Measurements from ENCODE around the gene SLC32A1.

The SLC32A1 gene

GRCh38 chr20:38755324-38755910 is 31.1 kb downstream of the SLC32A1 start:
- FAIRE-seq = no peak

GRCh38 chr20:38757145-38757775 is 33.0 kb downstream of the SLC32A1 start:
- no peak for FAIRE-seq

DNA sequence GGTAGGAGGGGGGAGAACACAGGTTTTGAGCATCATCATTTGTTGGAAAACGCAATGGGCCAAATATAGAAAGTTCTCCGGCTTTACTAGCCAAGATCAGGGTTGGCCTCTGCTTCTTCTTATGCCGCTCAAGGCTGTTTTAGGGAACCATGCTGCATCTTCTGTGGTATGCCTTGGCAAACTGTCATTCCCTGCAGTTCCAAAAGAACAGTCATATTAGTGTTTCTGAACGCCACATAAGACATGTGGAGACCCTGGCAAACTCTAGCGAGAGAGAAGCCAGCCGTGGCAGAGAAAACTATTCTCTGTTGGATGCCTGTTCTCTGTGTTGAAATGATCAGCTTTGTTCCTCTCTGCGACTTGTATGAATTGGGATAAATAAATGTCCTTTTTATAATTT is 34.8 kb downstream of the SLC32A1 start:
- FAIRE-seq = no peak

DNA sequence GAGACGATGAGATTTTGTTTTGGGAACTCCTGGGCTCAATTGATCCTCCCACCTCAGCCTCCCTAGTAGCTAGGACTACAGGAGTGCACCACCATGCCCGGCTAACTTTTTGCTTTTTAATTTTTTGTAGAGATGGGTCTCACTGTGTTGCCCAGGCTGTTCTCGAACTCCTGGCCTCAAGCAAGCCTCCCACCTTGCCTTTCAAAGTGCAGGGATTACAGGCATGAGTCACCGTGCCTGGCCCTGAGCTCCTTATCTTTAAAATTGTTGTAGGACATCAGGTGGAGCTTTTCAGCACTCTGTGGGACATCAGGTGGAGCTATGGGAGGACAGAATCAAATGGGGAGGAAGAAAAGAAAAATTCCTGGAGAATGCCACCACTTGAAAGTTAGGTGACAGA is 36.7 kb downstream of the SLC32A1 start:
- FAIRE-seq = no peak

GRCh38 chr20:38762174-38762573 is 37.9 kb downstream of the SLC32A1 start:
- FAIRE-seq = no peak

GRCh38 chr20:38763616-38764015 is 39.3 kb downstream of the SLC32A1 start:
- FAIRE-seq = no peak

DNA sequence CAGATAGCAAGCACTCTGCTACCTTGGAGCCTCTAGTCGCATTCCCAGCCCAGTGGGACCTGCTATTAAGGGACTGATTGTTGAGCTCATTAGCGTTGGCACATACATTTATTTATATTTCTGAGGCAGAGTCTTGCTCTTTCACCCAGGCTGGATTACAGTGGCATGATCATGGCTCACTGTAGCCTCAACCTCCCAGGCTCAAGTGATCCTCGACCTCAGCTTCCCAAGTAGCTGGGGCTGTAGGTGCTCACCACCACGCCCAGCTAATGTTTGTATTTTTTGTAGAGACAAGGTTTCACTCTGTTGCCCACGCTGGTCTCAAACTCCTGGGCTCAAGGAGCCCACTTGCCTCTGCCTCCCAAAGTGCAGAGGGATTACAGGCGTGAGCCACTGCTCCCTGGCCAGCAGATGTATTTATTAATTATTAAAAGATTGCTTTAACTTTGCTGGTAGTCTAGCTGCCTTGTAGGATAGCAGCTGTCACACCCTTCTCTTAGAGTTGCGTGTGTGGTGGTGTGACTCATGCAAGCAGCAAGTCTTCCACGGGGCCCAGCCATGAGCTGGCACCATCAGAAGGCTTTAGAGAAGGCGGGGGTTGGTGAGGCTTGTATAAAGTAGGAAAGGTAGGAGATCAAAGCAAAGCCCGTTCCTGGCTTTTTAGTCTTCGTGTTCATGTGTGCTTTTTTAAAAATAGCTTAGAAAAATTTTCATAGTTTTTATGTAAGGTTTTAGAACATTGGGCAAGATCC is 40.5 kb downstream of the SLC32A1 start:
- no peak for FAIRE-seq

DNA sequence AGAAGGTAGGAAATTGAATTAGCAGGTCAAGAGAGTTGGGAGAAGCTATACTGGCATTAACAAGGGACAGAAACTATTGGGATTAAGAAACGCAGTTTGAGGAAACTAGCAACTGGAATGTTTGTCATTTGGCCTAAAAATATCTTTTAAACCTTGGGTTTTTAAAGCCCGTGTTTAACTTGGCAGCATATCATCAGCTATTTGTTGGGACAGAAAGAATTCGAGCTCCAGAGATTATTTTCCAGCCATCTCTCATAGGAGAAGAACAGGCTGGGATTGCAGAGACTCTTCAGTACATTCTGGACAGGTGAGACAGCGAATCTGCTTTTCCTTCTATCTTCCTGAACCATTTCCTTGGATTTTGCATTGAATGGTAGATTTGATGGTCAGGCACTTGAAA is 41.8 kb downstream of the SLC32A1 start:
- FAIRE-seq = no peak

DNA sequence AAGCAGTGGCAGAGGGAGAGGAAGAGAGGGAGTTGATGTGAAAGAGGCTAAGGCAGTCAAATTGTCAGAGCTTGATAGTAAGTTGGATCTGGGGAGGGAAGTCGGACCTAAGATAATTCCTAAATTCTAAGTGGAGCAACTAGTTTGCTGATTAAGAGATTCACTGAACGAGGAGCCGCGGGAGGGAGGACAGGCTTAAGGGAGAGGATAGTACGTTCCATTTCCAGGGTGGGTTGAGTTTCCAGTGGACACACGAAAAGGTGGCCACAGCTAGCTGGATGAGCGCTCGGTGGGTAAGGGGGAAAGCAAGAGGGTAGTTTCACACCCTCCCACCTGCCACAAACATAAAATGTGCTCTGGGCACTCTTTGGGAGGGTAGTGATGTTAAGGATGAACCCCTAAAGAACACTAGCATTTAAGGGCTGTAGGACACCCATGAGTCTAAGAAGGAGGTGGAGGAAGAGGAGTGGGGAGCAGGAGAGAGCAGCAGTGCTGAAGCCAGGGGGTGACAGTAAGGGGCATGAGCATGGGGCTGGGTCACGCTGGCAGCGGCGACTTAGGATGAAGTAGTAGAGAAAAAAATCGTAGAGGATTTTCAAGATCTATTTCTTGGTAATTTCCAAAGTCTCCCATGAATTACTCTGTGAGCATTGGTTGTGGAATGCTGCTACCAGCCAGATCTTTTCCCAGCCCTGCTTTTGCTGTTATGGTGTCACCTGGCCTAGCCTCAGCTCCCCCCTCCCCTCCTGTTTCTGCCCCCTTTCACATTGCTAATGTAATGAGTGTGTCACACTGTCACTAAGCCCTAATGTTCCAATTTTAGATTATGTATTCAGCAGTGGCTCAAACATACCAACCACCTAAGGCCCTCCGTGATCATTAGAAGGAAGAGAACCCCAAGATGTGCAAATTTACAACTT is 45.4 kb downstream of the SLC32A1 start:
- FAIRE-seq = no peak

GRCh38 chr20:38770546-38770945 is 46.3 kb downstream of the SLC32A1 start:
- no peak for FAIRE-seq

- no peak for FAIRE-seq
These were observed 46.7 kb downstream of the SLC32A1 start for GRCh38 chr20:38770970-38771369.

GRCh38 chr20:38771621-38772020 is 47.3 kb downstream of the SLC32A1 start:
- FAIRE-seq = no peak

DNA sequence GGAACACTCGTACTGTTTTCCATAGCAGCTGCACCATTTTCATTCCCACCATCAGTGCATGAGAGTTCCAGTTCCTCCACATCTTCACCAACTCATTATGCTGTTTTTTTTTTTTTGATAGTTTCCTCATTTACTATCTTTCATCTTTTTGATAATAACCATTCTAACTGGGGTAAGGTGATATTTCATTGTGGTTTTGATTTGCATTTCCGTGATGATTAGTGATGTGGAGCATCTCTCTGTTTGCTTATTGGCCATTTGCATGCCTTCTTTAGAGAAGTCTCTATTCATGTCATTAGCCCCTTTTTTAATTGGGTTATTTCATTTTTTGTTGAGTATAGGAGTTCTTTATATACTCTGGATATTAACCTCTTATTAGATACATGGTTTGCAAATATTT is 49.9 kb downstream of the SLC32A1 start:
- FAIRE-seq = no peak

DNA sequence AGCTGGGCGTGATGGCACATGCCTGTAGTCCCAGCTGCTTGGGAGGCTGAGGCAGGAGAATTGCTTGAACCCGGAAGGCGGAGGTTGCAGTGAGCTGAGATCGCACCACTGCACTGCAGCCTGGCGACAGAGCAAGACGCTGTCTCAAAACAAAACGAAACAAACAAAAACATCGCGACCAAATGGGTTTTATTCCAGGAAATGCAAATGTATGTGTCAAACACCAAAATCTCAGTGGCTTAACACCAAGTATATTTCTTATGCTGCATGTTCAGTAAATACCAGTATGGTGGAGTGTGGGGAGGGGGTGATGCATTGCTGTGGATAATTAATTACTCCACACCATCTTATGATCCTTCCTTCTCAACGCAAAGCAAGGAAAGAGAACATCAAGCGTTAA is 52.1 kb downstream of the SLC32A1 start:
- FAIRE-seq = no peak
